CD4-positive, alpha-beta T cell treated with Interleukin-2 at 100 ng/mL for 4 hours (primary cell): ENCODE data around the gene ECE1.
"Not testable (repeated sequence)": the region's sequence is repeated elsewhere in the genome, so short reads cannot be mapped to it uniquely, and the experiment has no call there.

Experiments used
- DNase-seq: peaks from one replicate; pipeline ENCODE4 v3.0.0-alpha.2; 2020; ENCODE audit warnings: low spot score

ECE1 gene

DNA sequence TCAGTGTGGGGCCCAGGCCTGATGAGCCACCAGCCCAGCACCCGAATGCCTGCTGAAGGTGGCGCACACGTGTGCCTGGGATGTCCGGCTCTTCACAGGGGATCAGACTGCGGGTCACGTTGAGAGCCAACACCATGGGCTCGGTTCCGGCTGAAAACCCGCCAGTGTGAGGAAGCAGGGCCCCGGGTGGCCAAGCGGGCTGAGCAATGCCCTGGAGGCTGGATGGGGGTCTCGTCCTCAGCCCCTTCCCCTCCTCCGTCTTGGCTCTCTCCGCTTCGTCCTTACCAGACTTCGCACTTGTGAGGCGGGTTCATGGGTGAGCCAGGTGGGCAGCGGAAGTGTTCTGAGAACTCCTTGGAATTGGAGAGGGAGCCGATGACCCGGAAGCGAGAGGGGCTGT, 70.6 kb downstream of the ECE1 start:
- no peak for DNase-seq

DNA sequence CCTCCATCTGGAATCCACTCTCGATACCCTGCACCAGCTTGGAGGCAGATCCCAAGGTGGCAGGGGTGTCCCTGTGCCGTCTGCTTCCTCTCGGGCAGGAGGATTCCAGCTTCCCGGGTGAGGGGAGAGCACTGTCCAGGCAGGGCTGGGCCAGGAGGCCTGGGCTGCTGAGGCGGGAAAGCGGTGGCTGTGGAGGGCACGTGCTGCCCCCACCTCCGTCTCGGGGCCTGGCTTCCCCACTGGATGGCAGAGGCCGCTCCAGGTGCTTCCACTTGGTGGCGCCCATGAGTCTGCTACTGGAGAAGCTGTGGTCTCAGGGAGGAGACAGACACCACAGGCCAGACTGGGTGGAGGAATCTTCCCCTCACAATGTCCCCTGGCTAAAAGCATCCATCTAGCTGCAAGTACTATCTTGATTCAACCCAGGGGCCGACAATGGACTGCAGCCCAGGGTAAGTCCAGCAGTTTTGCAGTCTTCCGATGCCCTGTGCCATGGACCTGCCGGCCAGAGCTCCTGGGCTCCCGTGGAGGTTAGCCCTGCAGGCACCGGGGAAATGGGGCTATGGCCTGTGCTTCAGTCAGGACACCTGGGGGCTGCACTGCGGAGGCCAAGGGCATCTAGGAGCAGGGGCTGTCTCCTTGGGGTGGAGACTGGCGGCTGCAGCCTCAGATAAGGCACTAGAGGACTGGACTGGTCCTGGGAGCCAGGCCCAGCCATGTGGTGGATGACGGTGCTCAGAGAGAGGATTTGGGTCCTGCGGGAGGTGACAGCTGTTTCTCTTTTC, 72.3 kb downstream of the ECE1 start:
- peak; percentile 17 for DNase-seq

DNA sequence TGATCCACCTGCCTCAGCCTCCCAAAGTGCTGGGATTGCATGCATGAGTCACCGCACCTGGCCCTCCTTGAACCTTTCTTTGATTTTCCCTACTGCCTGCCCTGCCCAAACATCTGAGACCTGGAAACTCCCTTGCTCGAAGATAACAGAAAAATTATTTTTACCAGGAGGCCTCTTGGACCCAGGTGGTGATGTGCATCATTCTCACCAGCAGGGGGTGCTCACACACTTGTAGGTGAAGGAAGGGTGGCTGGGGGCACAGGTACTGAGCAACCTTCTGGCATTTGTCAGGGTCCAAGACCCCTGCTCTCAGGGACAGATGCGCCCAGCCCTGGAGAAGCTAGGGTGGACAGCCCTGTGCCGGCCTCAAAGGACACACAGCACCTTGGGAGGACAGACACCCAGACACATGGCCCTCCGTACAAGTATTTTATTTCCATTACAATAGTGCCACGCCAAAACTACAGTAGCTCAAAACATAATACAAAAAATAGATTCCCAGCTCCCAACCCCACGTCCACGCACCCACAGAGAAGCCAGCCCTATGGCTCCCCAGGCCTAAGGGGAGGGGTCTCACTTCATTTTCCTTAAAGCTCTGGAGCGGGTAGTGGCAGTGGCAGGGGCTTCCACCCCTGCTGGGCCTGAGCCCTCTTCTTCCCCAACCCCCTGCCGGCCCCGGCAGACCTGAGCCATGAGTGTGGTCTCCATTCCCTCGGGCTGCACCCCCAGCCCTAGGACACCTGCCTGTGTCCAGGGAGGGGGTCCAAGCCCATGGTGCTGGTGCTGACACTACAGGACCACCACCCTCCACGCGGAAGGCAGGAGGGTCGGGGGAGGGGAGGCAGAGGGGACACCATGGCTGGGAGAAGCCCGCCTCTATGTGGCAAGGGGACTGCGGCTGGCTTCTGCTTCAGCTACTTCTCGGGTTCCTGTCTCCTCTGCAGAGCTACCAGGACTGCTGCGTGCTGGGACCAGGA, 73.1 kb downstream of the ECE1 start:
- peak; percentile 72 for DNase-seq

DNA sequence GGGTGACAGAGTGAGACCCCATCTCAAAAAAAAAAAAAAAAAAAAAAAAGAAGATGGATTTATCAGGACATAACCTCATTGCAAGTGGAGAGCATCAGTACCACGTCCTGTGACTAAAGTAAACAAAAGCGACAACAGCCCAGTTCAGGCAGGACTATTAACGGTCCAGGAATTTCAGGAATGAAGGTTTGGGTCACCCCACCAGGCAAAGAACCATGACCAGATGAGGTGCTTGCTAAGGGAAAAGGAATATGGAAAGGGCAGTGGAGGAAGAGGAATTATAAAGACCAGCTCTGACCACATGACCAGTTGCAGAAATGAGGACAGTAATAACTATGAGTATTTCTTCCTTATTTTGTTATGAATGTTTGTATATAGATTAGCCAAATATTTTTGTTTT, 78.1 kb downstream of the ECE1 start:
- DNase-seq, result no peak

DNA sequence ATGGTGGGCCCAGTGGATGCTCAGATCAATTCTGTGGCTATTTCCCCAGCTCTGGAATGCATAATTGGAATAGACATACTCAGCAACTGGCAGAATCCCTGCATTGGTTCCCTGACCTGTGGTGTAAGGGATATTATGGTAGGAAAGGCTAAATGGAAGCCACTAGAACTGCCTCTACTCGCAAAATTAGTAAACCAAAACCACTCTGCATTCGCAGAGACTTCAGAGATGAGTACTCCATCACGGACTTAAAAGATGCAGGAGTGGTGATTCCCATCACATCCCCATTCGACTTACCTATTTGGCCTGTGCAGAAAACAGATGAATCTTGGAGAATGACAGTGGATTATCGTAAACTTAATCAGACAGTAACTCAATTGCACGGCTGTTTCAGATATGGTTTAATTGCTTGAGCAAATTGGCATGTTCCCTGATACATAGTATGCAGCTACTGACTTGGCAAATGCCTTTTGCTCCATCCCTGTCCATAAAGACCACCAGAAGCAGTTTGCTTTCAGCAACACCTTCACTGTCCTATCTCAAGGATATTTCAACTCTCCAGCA, 82.0 kb downstream of the ECE1 start:
- not testable (repeated sequence) for DNase-seq

DNA sequence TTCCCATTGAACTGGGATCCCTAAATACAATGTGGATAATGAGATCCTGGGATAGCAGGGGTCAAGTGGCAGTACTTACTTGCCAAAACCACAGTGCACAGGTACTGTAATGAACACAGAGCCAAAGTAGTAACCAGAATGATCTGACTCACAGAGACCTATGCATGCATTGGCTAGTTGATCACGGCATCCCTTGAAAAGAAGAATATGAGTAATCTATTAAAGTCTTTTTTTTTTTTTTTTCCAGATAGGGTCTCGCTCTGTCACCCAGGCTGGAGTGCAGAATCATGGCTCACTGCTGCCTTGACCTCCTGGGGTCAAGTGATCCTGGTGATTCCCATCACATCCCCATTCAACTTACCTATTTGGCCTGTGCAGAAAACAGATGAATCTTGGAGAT, 84.1 kb downstream of the ECE1 start:
- DNase-seq, result no peak

DNA sequence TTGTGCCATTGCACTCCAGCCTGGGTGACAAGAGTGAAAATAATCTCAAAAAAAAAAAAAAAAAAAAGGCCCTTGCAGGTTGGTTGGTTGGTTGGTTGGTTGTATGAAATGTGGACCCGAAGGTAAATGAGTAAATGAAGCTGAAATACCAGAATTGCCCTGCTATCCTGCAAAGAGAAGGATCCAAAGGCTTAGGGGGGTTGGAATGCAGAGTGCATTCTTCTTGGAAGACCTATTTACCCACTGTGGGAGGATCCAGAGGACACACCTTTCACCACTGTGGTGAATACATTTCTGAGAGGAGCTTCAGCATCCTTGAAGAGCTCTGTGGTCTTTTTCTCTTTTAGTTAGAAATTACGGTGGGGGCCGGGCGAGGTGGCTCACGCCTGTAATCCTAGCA, 84.8 kb downstream of the ECE1 start:
- DNase-seq, result no peak

DNA sequence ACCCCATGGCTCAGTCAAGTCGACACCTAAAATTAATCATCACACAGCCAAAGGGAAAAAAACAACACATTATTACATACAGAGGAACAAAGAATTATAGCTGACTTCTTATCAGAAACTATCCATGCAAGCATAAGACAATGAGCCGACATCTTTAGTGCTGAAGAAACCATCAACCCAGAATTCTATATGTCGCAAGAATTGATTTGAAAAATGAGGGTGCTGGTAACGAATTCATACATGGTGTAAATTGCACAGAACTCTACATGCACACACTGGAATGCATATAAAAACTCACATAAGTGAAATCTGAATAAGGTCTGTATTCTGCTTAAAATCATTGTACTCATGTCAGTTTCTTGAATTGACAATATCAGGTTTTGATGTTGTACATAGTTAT, 88.6 kb downstream of the ECE1 start:
- no peak for DNase-seq

DNA sequence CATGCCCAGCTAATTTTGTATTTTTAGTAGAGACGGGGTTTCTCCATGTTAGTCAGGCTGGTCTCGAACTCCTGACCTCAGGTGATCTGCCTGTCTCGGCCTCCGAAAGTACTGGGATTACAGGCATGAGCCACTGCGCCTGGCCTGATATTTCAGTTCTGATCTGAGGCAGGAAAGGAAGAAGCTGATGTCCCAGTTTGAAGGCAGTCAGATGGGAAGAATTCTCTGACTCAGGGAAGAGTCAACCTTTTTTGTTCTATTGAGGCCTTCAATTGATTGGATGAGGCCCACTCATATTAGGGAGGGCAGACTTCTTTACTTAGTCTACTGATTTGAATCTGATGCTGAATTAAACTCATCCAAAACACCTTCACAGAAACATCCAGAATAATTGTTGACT, 89.0 kb downstream of the ECE1 start:
- DNase-seq, result not testable (repeated sequence)

DNA sequence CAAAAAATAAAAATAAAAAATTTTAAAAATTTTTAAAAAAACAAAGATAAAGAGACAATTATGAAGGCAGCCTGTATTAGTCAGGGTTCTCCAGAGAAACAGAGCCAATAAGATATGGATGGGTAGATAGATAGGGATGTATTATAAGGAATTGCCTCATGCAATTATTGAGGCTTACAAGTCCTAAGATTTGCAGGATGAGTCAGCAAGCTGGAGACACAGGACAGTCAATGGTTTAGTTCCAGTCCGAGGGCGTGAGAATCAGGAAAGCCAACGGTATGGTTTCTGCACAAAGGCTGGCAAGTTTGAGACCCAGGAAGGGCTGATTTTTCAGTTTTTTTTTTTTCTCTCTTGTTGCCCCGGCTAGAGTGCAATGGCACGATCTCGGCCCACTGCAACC, 89.5 kb downstream of the ECE1 start:
- DNase-seq, result no peak

DNA sequence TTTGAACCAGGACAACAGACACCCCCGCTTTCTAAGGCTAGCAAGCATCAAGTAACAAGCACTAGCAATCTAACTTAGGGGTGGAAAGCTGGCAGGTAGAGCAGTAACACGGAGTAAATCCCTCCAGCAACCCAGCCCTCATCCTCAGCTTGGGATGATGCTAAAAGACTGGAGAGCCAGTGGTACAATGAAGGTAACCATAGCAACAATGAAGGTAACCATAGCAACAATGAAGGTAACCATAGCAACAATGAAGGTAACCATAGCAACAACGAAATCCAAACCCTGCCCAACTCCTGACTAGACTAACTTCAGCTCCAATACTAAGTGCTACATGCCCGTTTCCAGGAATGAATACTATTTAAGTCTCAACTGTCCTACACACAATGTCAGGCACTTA, 91.3 kb downstream of the ECE1 start:
- DNase-seq, result no peak

DNA sequence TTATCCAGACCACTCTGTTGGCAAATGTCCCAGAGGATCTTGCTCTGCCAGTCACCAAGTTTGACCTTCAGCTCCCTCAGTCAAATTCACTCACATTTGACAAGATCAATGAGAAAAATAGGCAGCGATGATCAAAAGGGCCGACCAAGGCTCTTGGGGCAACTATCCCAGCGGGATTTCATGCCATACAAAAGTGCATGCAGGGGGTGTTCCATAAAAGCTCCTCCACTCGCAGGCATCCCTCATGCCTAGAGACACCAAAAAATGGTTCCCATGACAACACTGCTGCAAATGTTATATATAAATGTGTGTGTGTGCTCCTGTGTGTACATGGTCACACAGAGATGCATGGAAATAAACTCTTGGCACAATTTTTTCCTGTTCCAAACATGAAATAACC, 97.4 kb downstream of the ECE1 start:
- DNase-seq, result no peak

DNA sequence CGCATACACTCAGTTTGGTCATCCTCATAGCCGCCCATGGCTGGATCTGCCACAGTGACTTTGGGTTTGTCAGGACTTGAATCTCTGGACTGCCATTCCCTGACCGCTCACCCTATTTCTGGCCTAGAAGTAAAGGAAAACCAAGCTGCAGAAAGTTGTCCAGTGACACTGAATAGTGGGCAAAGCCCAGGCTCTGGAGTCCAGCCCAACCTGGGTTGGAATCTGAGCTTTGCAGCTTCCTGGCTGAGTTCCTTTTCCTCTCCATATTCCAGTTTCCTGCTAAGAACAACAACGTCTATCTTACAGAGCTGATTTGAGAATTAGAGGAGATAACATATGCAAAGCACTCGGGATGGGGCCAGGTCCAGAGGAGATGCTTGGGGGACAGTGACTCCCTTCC, 98.0 kb downstream of the ECE1 start:
- DNase-seq, result no peak

DNA sequence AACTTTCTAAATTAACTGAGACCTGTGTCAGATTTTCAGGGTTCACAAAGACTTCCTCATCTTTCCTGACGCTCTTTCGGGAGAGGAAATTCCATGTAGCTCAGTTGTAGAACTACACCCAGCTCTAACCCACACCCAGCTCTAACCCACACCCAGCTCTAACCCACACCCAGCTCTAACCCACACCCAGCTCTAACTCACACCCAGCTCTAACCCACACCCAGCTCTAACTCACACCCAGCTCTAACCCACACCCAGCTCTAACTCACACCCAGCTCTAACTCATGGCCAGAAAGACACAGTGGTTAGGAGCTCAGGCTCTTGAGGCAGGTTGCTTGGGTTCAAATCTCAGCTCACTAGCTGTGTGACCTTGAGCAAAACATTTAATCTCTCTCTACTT, 99.5 kb downstream of the ECE1 start:
- DNase-seq, result not testable (repeated sequence)

DNA sequence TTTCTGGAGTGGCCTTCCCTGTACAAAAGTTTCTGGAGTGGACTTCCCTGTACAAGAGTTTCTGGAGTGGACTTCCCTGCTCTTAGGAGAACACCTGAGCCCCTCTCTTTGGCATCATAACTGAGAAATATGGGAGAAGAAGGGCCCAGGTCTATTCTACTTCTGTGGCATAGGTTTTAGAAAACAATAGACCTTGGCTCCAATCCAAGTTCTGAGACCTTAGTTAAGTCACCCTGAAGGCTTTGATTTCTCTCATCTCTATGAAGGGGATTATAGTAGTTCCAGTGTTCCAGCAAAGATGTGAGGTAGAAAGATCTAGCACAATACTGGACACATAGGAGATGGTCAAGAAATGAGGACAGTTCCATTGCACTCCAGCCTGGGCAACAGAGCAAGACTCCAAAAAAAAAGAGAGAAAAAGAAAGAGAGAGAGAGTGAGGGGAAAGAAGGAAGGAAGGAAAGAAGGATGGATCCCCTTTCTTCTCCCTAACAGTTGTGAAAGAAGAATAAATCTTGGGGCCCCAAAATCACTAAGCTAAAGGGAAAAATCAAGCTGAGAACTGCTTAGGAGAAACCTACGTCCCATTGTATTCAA, 100.3 kb downstream of the ECE1 start:
- DNase-seq, result no peak

DNA sequence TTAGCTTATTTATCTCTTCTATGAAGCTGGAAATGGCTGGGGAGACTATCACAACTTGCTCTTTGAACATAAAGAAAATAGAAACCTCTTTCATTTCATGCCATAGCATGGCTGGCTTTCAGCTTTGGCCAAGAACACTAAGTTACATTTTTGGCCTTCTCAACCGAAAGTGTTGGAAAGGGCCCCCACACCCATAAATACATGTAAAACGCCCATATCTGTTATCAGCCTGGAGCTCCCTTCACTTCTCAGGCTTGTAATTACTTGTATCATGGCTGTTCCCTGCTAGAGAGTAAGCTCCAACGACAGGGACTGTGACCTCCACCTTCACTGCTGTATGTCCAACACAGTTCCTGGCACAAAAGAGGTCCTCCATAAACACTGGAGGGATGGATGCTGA, 100.8 kb downstream of the ECE1 start:
- no peak for DNase-seq

DNA sequence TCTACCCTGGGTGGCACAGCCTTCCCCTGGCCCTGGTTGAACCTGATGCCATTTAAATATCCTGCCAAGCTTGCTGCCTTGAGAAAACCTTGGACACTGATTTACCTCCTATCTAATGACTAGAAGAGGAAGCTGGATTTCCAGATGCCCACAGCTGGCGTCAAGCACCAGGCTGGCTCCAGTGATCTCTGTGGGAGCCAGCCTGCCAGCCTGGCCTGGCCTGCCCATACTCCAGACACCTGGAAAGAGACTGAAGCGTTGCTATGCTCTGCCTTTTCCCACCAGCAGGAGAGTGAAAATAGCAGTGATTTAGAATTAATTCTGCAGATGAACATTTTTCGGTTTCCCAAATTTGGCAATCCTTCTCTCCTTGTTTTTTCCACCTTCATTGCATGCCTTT, 102.0 kb downstream of the ECE1 start:
- DNase-seq, result no peak

DNA sequence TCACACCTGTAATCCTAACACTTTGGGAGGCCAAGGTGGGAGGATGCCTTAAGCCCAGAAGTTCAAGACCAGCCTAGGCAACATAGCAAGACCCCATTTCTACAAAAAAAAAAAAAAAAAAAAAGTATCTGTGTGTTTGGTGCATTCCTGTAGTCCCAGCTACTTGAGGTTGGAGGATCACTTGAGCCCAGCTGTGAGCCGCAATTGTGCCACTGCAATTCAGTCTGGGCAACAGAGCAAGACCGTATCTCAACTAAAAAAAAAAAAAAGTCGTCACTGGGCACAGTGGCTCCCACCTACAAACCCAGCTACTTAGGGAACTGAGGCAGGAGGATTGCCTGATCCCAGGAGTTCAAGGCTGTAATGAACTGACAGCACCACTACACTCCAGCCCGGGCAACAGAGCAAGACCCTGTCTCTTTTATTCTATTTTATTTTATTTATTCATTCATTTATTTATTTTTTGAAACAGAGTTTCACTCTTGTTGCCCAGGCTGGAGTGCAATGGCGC, 105.0 kb downstream of the ECE1 start:
- no peak for DNase-seq

DNA sequence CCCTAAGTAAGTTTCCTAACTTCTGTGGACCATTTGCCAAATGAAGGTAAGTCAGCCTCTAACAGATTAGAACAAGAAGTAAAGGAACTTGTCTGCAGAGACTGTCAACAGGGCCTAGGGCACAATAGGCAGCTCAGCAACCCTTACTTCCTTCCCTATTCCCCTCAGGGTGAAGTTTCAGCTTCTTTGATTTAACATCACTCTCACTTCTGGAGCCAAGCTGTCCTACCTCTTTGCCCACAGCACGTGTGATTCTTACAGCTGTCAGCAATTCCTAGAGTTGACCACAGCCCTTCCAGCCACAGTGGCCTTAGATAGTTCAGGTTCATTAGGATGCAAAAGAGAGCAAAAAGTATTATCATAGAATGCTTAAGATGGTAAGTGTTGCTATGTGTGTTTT, 106.0 kb downstream of the ECE1 start:
- no peak for DNase-seq

DNA sequence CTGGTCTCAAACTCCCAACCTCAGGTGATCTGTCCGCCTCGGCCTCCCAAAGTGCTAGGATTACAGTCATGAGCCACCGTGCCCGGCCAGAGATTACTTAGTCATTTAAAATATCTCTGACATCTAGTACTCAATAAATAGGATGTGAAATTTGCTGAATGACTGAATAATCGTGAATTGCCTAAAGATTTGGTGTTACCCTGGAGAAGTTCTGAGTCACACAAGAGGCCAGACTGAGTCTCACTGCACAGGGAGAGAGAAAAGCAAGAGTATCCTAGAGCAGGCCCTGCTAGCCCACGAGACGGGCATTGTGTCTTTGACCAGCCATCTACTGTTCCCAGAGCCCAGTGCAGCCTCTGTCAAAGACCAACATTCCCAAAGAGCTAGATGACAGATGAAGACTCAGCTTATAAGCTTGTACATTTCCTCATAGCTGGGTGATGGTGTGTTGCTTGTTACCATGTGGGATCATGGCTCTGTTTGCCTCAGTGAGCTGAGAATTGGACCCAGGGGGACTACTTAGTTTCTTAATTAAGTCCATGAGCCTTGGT, 108.0 kb downstream of the ECE1 start:
- DNase-seq, result no peak

DNA sequence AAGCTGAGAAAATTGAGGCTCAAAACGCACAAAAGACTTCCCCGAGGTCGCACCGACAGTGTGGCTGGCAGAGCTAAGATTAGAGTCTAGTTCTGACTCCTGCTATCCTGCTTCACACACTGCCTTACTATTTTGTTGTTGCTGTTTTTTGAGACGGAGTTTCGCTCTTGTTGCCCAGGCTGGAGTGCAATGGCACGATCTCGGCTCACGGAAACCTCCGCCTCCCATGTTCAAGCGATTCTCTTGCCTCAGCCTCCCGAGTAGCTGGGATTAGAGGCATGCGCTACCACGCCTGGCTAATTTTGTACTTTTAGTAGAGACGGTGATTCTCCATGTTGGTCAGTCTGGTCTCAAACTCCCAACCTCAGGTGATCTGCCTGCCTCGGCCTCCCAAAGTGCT, 112.0 kb downstream of the ECE1 start:
- not testable (repeated sequence) for DNase-seq
